IMR-90 (cell line): Measurements from ENCODE around the gene GLO1. TPM values are rescaled to one million over a fixed set of nuclear protein-coding genes. Genes with fewer than 3 reads are reported as not detected.

Experiments
- ATAC-seq: fragments of 200-7000 bp; cut with Tn5 transposase; 2 replicates; pipeline ENCODE4 v1.9.1; 2020; ENCODE audit warnings: low read depth, mild to moderate bottlenecking, moderate library complexity
- BruUV-seq: library from RNA; stranded (reverse); fragments of 400-500 nt; replicated peaks from 2 replicates; lab custom pipeline; 2021; lab: Mats Ljungman, UMichigan
- CTCF ChIA-PET: fragments of 300-600 bp; formaldehyde crosslinking; extraction: SDS; loops from one replicate; lab custom pipeline; 2021; ENCODE audit warnings: antibody characterized with exemption; lab: Yijun Ruan, JAX
- POLR2A ChIA-PET: fragments of 300-600 bp; sonication (Branson Sonifier 250); formaldehyde crosslinking; loops from one replicate; lab custom pipeline; 2022; ENCODE audit warnings: antibody characterized with exemption; ENCODE audit not compliant: unreplicated experiment; lab: Charles Lee
- DNase-seq: peaks from one replicate; pipeline ENCODE4 v3.0.0; 2013
- H2AFZ ChIP-seq: replicated peaks from 2 replicates; pipeline ENCODE3; 2013; ENCODE audit warnings: low read length, mild to moderate bottlenecking; ENCODE audit not compliant: poor library complexity
- H2AK5ac ChIP-seq: 2 replicates; pipeline ENCODE4 v1.6.1; 2013; ENCODE audit warnings: low read depth, low read length, inconsistent platforms
- H2AK9ac ChIP-seq: replicated peaks from 2 replicates; pipeline ENCODE3; 2013; ENCODE audit warnings: mild to moderate bottlenecking, low read depth, low read length, moderate library complexity; ENCODE audit not compliant: poor library complexity
- H2BK120ac ChIP-seq: 2 replicates; pipeline ENCODE4 v1.6.1; 2013; ENCODE audit warnings: low read depth, low read length, inconsistent platforms
- H2BK15ac ChIP-seq: 3 replicates; pipeline ENCODE4 v1.6.1; 2013; ENCODE audit warnings: low read depth, low read length, inconsistent platforms
- H2BK20ac ChIP-seq: 2 replicates; pipeline ENCODE4 v1.6.1; 2013; ENCODE audit warnings: low read depth, mild to moderate bottlenecking, inconsistent platforms, low read length, moderate library complexity
- H2BK5ac ChIP-seq: 2 replicates; pipeline ENCODE4 v1.6.1; 2013; ENCODE audit warnings: mild to moderate bottlenecking, low read depth, low read length, inconsistent platforms; ENCODE audit not compliant: poor library complexity, severe bottlenecking
- H3K14ac ChIP-seq: replicated peaks from 2 replicates; pipeline ENCODE4 v1.6.1; 2013; ENCODE audit warnings: low read depth, low read length, inconsistent platforms
- H3K18ac ChIP-seq: 2 replicates; pipeline ENCODE4 v1.6.1; 2013; ENCODE audit warnings: low read depth, low read length, control low read depth
- H3K23ac ChIP-seq: 2 replicates; pipeline ENCODE4 v1.6.1; 2013; ENCODE audit warnings: low read depth, low read length, inconsistent platforms
- H3K27ac ChIP-seq: 2 replicates; pipeline ENCODE4 v1.5.1; 2013; ENCODE audit warnings: mild to moderate bottlenecking, control low read depth, low read length; ENCODE audit not compliant: insufficient read depth
- H3K27me3 ChIP-seq: 2 replicates; pipeline ENCODE4 v1.6.1; 2013; ENCODE audit warnings: low read length; ENCODE audit not compliant: control insufficient read depth, insufficient read depth
- H3K36me3 ChIP-seq: 2 replicates; pipeline ENCODE4 v1.6.1; 2013; ENCODE audit warnings: low read length, mixed read lengths; ENCODE audit not compliant: control insufficient read depth, insufficient read depth
- H3K4ac ChIP-seq: 2 replicates; pipeline ENCODE4 v1.6.1; 2013; ENCODE audit warnings: low read depth, low read length, inconsistent platforms
- H3K4me1 ChIP-seq: 2 replicates; pipeline ENCODE4 v1.6.1; 2013; ENCODE audit warnings: low read length, mixed read lengths; ENCODE audit not compliant: control insufficient read depth, insufficient read depth
- H3K4me2 ChIP-seq: 2 replicates; pipeline ENCODE4 v1.6.1; 2013; ENCODE audit warnings: low read depth, mild to moderate bottlenecking, control low read depth, low read length, moderate library complexity
- H3K4me3 ChIP-seq: 2 replicates; pipeline ENCODE4 v1.5.1; 2013; ENCODE audit warnings: low read depth, mild to moderate bottlenecking, control low read depth, low read length, moderate library complexity; ENCODE audit not compliant: insufficient read depth
- H3K56ac ChIP-seq: 2 replicates; pipeline ENCODE4 v1.6.1; 2013; ENCODE audit warnings: low read length, inconsistent platforms; ENCODE audit not compliant: insufficient read depth; ENCODE audit errors: extremely low read depth
- H3K79me1 ChIP-seq, 2 experiments: 2 replicates each; pipeline ENCODE4 v1.6.1; 2013; ENCODE audit warnings: low read length in 2 of 2, inconsistent platforms in 1 of 2, low read depth in 1 of 2
- H3K9ac ChIP-seq: 2 replicates; pipeline ENCODE4 v1.6.1; 2013; ENCODE audit warnings: low read depth, low read length, control low read depth
- H3K9me1 ChIP-seq: 2 replicates; pipeline ENCODE4 v1.6.1; 2013; ENCODE audit warnings: low read length, inconsistent platforms; ENCODE audit not compliant: insufficient read depth
- H3K9me3 ChIP-seq: 2 replicates; pipeline ENCODE4 v1.6.1; 2013; ENCODE audit warnings: low read length; ENCODE audit not compliant: control insufficient read depth, insufficient read depth
- H4K20me1 ChIP-seq: 2 replicates; pipeline ENCODE4 v1.6.1; 2013; ENCODE audit warnings: low read length, inconsistent platforms; ENCODE audit not compliant: insufficient read depth
- H4K5ac ChIP-seq: 2 replicates; pipeline ENCODE4 v1.6.1; 2013; ENCODE audit warnings: mild to moderate bottlenecking, low read depth, low read length, control low read depth
- H4K8ac ChIP-seq, 2 experiments: 2 replicates each; pipeline ENCODE4 v1.6.1; 2013; ENCODE audit warnings: low read depth in 2 of 2, low read length in 2 of 2, control low read depth in 1 of 2, inconsistent platforms in 1 of 2
- H4K91ac ChIP-seq: 2 replicates; pipeline ENCODE4 v1.6.1; 2013; ENCODE audit warnings: low read depth, low read length, inconsistent platforms; ENCODE audit not compliant: insufficient read depth
- BHLHE40 ChIP-seq: fragments of 150-350 bp; IDR thresholded peaks from 2 replicates; pipeline ENCODE4 v1.6.1; 2016; ENCODE audit warnings: mild to moderate bottlenecking, low read depth, low read length
- CEBPB ChIP-seq: IDR thresholded peaks from 2 replicates; pipeline ENCODE4 v1.6.1; 2012; ENCODE audit warnings: low read depth, low read length, improper control_type of control experiment
- CHD1 ChIP-seq: IDR thresholded peaks from 2 replicates; pipeline ENCODE4 v1.6.1; 2012; ENCODE audit warnings: low read depth, low read length, improper control_type of control experiment
- CTCF ChIP-seq: conservative IDR thresholded peaks from 2 replicates; pipeline ENCODE4 v1.5.1; 2012; ENCODE audit warnings: mild to moderate bottlenecking, low read depth, low read length, improper control_type of control experiment
- ELK1 ChIP-seq: fragments of 150-350 bp; IDR thresholded peaks from 2 replicates; pipeline ENCODE4 v1.6.1; 2016; ENCODE audit warnings: low read depth, mild to moderate bottlenecking, low read length, moderate library complexity, borderline replicate concordance
- FOS ChIP-seq: fragments of 150-350 bp; IDR thresholded peaks from 2 replicates; pipeline ENCODE4 v1.6.1; 2016; ENCODE audit warnings: low read depth, low read length
- MAFK ChIP-seq: IDR thresholded peaks from 2 replicates; pipeline ENCODE4 v1.6.1; 2012; ENCODE audit warnings: low read depth, low read length, improper control_type of control experiment
- MAZ ChIP-seq: IDR thresholded peaks from 2 replicates; pipeline ENCODE4 v1.6.1; 2012; ENCODE audit warnings: low read depth, mild to moderate bottlenecking, low read length, improper control_type of control experiment, moderate library complexity, borderline replicate concordance
- MXI1 ChIP-seq: IDR thresholded peaks from 2 replicates; pipeline ENCODE4 v1.6.1; 2012; ENCODE audit warnings: low read depth, mild to moderate bottlenecking, low read length, moderate library complexity, borderline replicate concordance
- NFE2L2 ChIP-seq: fragments of 150-350 bp; IDR thresholded peaks from 2 replicates; pipeline ENCODE4 v1.6.1; 2016; ENCODE audit warnings: low read depth, mild to moderate bottlenecking, low read length
- POLR2A ChIP-seq: IDR thresholded peaks from 2 replicates; pipeline ENCODE4 v1.6.1; 2012; ENCODE audit warnings: mild to moderate bottlenecking, low read depth, low read length
- RAD21 ChIP-seq: IDR thresholded peaks from 2 replicates; pipeline ENCODE4 v1.6.1; 2012; ENCODE audit warnings: low read length, improper control_type of control experiment
- RCOR1 ChIP-seq: IDR thresholded peaks from 2 replicates; pipeline ENCODE4 v1.6.1; 2012; ENCODE audit warnings: mild to moderate bottlenecking, low read length, improper control_type of control experiment; ENCODE audit not compliant: insufficient replicate concordance
- RFX5 ChIP-seq: IDR thresholded peaks from 2 replicates; pipeline ENCODE4 v1.8.0; 2012; ENCODE audit warnings: low read depth, mild to moderate bottlenecking, low read length, moderate library complexity
- SMC3 ChIP-seq: fragments of 150-350 bp; IDR thresholded peaks from 2 replicates; pipeline ENCODE4 v1.6.1; 2016; ENCODE audit warnings: low read depth, mild to moderate bottlenecking, antibody characterized with exemption, low read length, moderate library complexity
- USF2 ChIP-seq: fragments of 150-350 bp; IDR thresholded peaks from 2 replicates; pipeline ENCODE4 v1.6.1; 2017; ENCODE audit warnings: mild to moderate bottlenecking, antibody characterized with exemption, low read length, low read depth
- WGBS, 2 experiments: methylation state at CpG; one replicate each; pipeline versions ENCODE4 v1.1.5 to v1.1.7; 2013; ENCODE audit warnings: missing lambda C conversion rate in 2 of 2; ENCODE audit not compliant: insufficient read length in 1 of 2; ENCODE audit errors: extremely low coverage in 2 of 2; 5-methylcytosine and 5-hydroxymethylcytosine counted together
- dilution Hi-C: fragments of 300-500 bp; cut with HindIII; formaldehyde crosslinking; loops from one replicate; pipeline ENCODE4 v1.14.3; 2018; ENCODE audit warnings: low sequenced_read_pairs; ENCODE audit not compliant: unreplicated experiment
- in situ Hi-C: fragments of 300-500 bp; cut with MboI; formaldehyde crosslinking; loops from 3 replicates; pipeline ENCODE4 v1.14.3; 2019; ENCODE audit warnings: low sequenced_read_pairs, inconsistent platforms, mixed read lengths
- intact Hi-C: fragments of 100-400 bp; cut with micrococcal nuclease; formaldehyde crosslinking; loops from 2 replicates; pipeline ENCODE4 v1.10.0; 2022
- polyA plus RNA-seq, 3 experiments: library from polyadenylated mRNA; depleted of rRNA; stranded (reverse); fragments of >200 nt; gene quantifications; 2 replicates each; pipeline ENCODE4 v1.2.3, GENCODE V29; 2012; ENCODE audit warnings: low replicate concordance in 1 of 3
- total RNA-seq: library from RNA; depleted of rRNA; stranded (reverse); fragments of >200 nt; gene quantifications from 2 replicates; pipeline ENCODE4 v1.2.3, GENCODE V29; 2012

Gene GLO1
- total and polyA plus RNA-seq, 2 of the 4 experiments (the other 2 are of a cell fraction): 65.1 to 111 TPM

- no peak overlapping the region for H3K23ac ChIP-seq
- H3K4me3 ChIP-seq: no peak overlapping the region
- no peaks in the 10 kb centered on the region for H3K4me1 ChIP-seq
- H3K14ac ChIP-seq: no peak overlapping the region
- no TSS peak for BruUV-seq
- H4K91ac ChIP-seq: no peak overlapping the region
- H3K79me1 ChIP-seq: peaks cover 9 to 17% of the 10 kb centered on the region in 2 experiments
- intact Hi-C loops: no loop called here
- H2BK15ac ChIP-seq: no peak overlapping the region
- no peak overlapping the region for H4K8ac ChIP-seq
- H3K56ac ChIP-seq: no peak overlapping the region
- CTCF ChIA-PET: no interaction called here
- no peak overlapping the region for H2BK5ac ChIP-seq
- no peak overlapping the region for H2BK120ac ChIP-seq
- no peak overlapping the region for H2BK20ac ChIP-seq
- DNase-seq (no peak), ATAC-seq (no peak)
- H3K4ac ChIP-seq: no peak overlapping the region
- in situ Hi-C loops: no loop called here
- peaks cover 4% of the 10 kb centered on the region for H3K27me3 ChIP-seq
- no peak overlapping the region for H3K9ac ChIP-seq
- H2AFZ ChIP-seq: no peak overlapping the region
- no peak overlapping the region for H2AK5ac ChIP-seq
- dilution Hi-C loops: no loop called here
- H4K5ac ChIP-seq: no peak overlapping the region
- H3K9me1 ChIP-seq: no peaks in the 10 kb centered on the region
- 0 out of 2 replicates have a peak, but pooled peaks cover 1% of the 10 kb centered on the region for H3K36me3 ChIP-seq
- no peak overlapping the region for H3K18ac ChIP-seq
- no peaks in the 10 kb centered on the region for H4K20me1 ChIP-seq
- H3K9me3 ChIP-seq: peaks cover 5% of the 10 kb centered on the region; the same call in 1 of the 2 replicates
- no peak overlapping the region for H2AK9ac ChIP-seq
- H3K27ac ChIP-seq: no peak overlapping the region
- TF ChIP-seq NFE2L2: no peak
- no peak for TF ChIP-seq SMC3
- no peak for TF ChIP-seq RAD21
- TF ChIP-seq CTCF: no peak
- TF ChIP-seq RCOR1: no peak
- no peak for TF ChIP-seq FOS
- no peak for TF ChIP-seq RFX5
- no peak for TF ChIP-seq MAZ
- TF ChIP-seq POLR2A: no peak
- TF ChIP-seq MXI1: no peak
- TF ChIP-seq CHD1: no peak
- no peak for TF ChIP-seq BHLHE40
- TF ChIP-seq ELK1: no peak
- no peak for TF ChIP-seq USF2
- TF ChIP-seq MAFK: no peak
- no peak for TF ChIP-seq CEBPB
- POLR2A ChIA-PET: no interaction called here
- WGBS, 2 experiments: no CpG with 5 or more reads among the region's 5 CpGs
- H3K4me2 ChIP-seq: no peak overlapping the region
Measured at GRCh38 chr6:38703949-38704590, 1.1 kb upstream of the GLO1 start.
